Activated effector memory CD4-positive, alpha-beta T cell treated with anti-CD3 and anti-CD28 coated beads, Interleukin-2, amount 50 U/mL, for 16 hours (primary cell): ENCODE data around the gene MYL6B.
"Not testable (repeated sequence)": the region's sequence is repeated elsewhere in the genome, so short reads cannot be mapped to it uniquely, and the experiment has no call there.

ENCODE experiments used
- DNase-seq: peaks from one replicate; pipeline ENCODE4 v3.0.0-alpha.2; 2020

The MYL6B gene

GRCh38 chr12:56178347-56178746 lies 26.0 kb downstream of the MYL6B start:
- DNase-seq: no peak

GRCh38 chr12:56186957-56187356 lies 34.6 kb downstream of the MYL6B start:
- no peak for DNase-seq

GRCh38 chr12:56188131-56188777 lies 35.9 kb downstream of the MYL6B start:
- no peak for DNase-seq

GRCh38 chr12:56188778-56189098 lies 36.4 kb downstream of the MYL6B start:
- peak; percentile 72 for DNase-seq

GRCh38 chr12:56189099-56189917 lies 36.9 kb downstream of the MYL6B start, which contains the start of gene SMARCC2:
SMARCC2 (minus strand) TSS chr12:56189483; CDS start chr12:56189461, 22 bp downstream.
- DNase-seq: peak; percentile 94

- peak; percentile 92 for DNase-seq
Measured at GRCh38 chr12:56189918-56190694, 37.7 kb downstream of the MYL6B start.

GRCh38 chr12:56190695-56191155 lies 38.3 kb downstream of the MYL6B start:
- DNase-seq: no peak

- no peak for DNase-seq
Measured at GRCh38 chr12:56192582-56192981, 40.2 kb downstream of the MYL6B start.

- peak; percentile 83 for DNase-seq
Measured at GRCh38 chr12:56193025-56193578, 40.7 kb downstream of the MYL6B start.

- DNase-seq: not testable (repeated sequence)
Measured at GRCh38 chr12:56196818-56197550, 44.6 kb downstream of the MYL6B start.

- DNase-seq: no peak
Measured at GRCh38 chr12:56197921-56198635, 45.7 kb downstream of the MYL6B start.

GRCh38 chr12:56198836-56199235 lies 46.4 kb downstream of the MYL6B start:
- DNase-seq: no peak

GRCh38 chr12:56202366-56202765 lies 50.0 kb downstream of the MYL6B start:
- DNase-seq: no peak

GRCh38 chr12:56202838-56203237 lies 50.5 kb downstream of the MYL6B start:
- no peak for DNase-seq

- no peak for DNase-seq
Measured at GRCh38 chr12:56204275-56204674, 51.9 kb downstream of the MYL6B start.

GRCh38 chr12:56205445-56205844 lies 53.1 kb downstream of the MYL6B start:
- no peak for DNase-seq

- DNase-seq: peak; percentile 75
Measured at GRCh38 chr12:56206452-56207166, 54.2 kb downstream of the MYL6B start.
